H1 (cell line): Measurements from ENCODE around the gene OPCML. TPM values are rescaled to one million over a fixed set of nuclear protein-coding genes. Genes with fewer than 3 reads are reported as not detected.

ENCODE experiments used
- CTCF ChIA-PET: fragments of 300-600 bp; sonication (Branson Sonifier 250); formaldehyde crosslinking; loops from one replicate; lab custom pipeline; 2021; ENCODE audit not compliant: partially characterized antibody; lab: Charles Lee
- POLR2A ChIA-PET: fragments of 300-600 bp; sonication (Branson Sonifier 250); formaldehyde crosslinking; loops from one replicate; lab custom pipeline; 2021; ENCODE audit warnings: inconsistent platforms; ENCODE audit not compliant: partially characterized antibody; lab: Charles Lee
- DNase-seq, 2 experiments: peaks; one replicate each; pipeline versions ENCODE4 v3.0.0 to v3.0.0-alpha.2; 2010 to 2022; ENCODE audit warnings: low spot score in 2 of 2, low read depth in 1 of 2, mixed read lengths in 1 of 2
- FAIRE-seq: peaks from 2 replicates; lab custom pipeline; 2011; peaks lifted over from hg19 to GRCh38; lab: Jason Lieb, UNC
- H2AFZ ChIP-seq: 2 replicates; pipeline ENCODE4 v1.8.1; 2012; ENCODE audit warnings: low read length, inconsistent platforms
- H2AK5ac ChIP-seq: 2 replicates; pipeline ENCODE4 v1.6.1; 2013; ENCODE audit warnings: low read depth, low read length
- H2BK120ac ChIP-seq: replicated peaks from 2 replicates; pipeline ENCODE3; 2013; ENCODE audit warnings: low read depth, low read length, inconsistent platforms
- H2BK12ac ChIP-seq: 2 replicates; pipeline ENCODE4 v1.6.1; 2013; ENCODE audit warnings: low read depth, low read length
- H2BK15ac ChIP-seq: 2 replicates; pipeline ENCODE4 v1.6.1; 2013; ENCODE audit warnings: low read length
- H2BK20ac ChIP-seq: 2 replicates; pipeline ENCODE4 v1.6.1; 2013; ENCODE audit warnings: low read length
- H2BK5ac ChIP-seq: 2 replicates; pipeline ENCODE4 v1.6.1; 2013; ENCODE audit warnings: low read depth, low read length
- H3K14ac ChIP-seq: 2 replicates; pipeline ENCODE4 v1.6.1; 2013; ENCODE audit warnings: inconsistent platforms; ENCODE audit not compliant: insufficient read length
- H3K18ac ChIP-seq: 2 replicates; pipeline ENCODE4 v1.6.1; 2013; ENCODE audit warnings: low read length; ENCODE audit errors: extremely low read depth
- H3K23ac ChIP-seq: 2 replicates; pipeline ENCODE4 v1.6.1; 2013; ENCODE audit warnings: inconsistent platforms; ENCODE audit not compliant: insufficient read length
- H3K23me2 ChIP-seq: 2 replicates; pipeline ENCODE4 v1.6.1; 2013; ENCODE audit warnings: low read depth, low read length
- H3K27ac ChIP-seq: 2 replicates; pipeline ENCODE4 v1.6.1; 2011; ENCODE audit warnings: low read depth, low read length, inconsistent platforms
- H3K27me3 ChIP-seq, 4 experiments: replicated peaks in 1 of 4; 1 replicate in 1 of 4; 2 replicates in 3 of 4; pipeline versions ENCODE4 v1.6.1 to v1.8.1; 2011 to 2013; ENCODE audit warnings: low read length in 3 of 4, mild to moderate bottlenecking in 3 of 4, inconsistent platforms in 2 of 4, mixed read lengths in 2 of 4, moderate library complexity in 1 of 4; ENCODE audit not compliant: control insufficient read depth in 3 of 4, insufficient read depth in 3 of 4; ENCODE audit errors: extremely low read depth in 1 of 4
- H3K36me3 ChIP-seq, 4 experiments: 2 replicates each; pipeline versions ENCODE4 v1.6.1 to v1.8.1; 2011 to 2013; ENCODE audit warnings: mild to moderate bottlenecking in 4 of 4, low read length in 3 of 4, moderate library complexity in 2 of 4, control low read depth in 1 of 4, inconsistent platforms in 1 of 4; ENCODE audit not compliant: insufficient read depth in 4 of 4, control insufficient read depth in 2 of 4
- H3K4ac ChIP-seq: replicated peaks from 2 replicates; pipeline ENCODE3; 2013; ENCODE audit warnings: low read length, low read depth, mixed read lengths, inconsistent platforms; ENCODE audit not compliant: insufficient read length
- H3K4me1 ChIP-seq, 4 experiments: replicated peaks in 1 of 4; 1 replicate in 1 of 4; 2 replicates in 3 of 4; pipeline versions ENCODE4 v1.6.1 to v1.8.1; 2011 to 2013; ENCODE audit warnings: low read length in 3 of 4, inconsistent platforms in 2 of 4, mixed read lengths in 1 of 4; ENCODE audit not compliant: insufficient read depth in 4 of 4, control insufficient read depth in 3 of 4
- H3K4me2 ChIP-seq, 2 experiments: 2 replicates each; pipeline versions ENCODE4 v1.6.1 to v1.8.1; 2011 to 2013; ENCODE audit warnings: low read depth in 2 of 2, low read length in 2 of 2, control low read depth in 1 of 2, inconsistent platforms in 1 of 2, mild to moderate bottlenecking in 1 of 2; ENCODE audit not compliant: insufficient read depth in 1 of 2
- H3K4me3 ChIP-seq, 4 experiments: fragments of 200-600, 300-600 bp in 1 of 4; sonication (generic), shearing (Covaris generic), sonication (Bioruptor Twin) in 1 of 4; 2 replicates each; pipeline versions ENCODE4 v1.5.1 to v1.8.1; 2011 to 2016; ENCODE audit warnings: low read length in 4 of 4, low read depth in 3 of 4, control low read depth in 2 of 4, inconsistent platforms in 2 of 4, mild to moderate bottlenecking in 2 of 4, mixed read lengths in 1 of 4, moderate library complexity in 1 of 4; ENCODE audit not compliant: insufficient read depth in 2 of 4; ENCODE audit errors: extremely low read depth in 1 of 4
- H3K56ac ChIP-seq: replicated peaks from 2 replicates; pipeline ENCODE3; 2013; ENCODE audit warnings: low read depth, mild to moderate bottlenecking, mixed read lengths, low read length, inconsistent platforms; ENCODE audit not compliant: insufficient read length
- H3K79me1 ChIP-seq: 2 replicates; pipeline ENCODE4 v1.6.1; 2013; ENCODE audit warnings: low read depth, low read length, control low read depth
- H3K79me2 ChIP-seq, 2 experiments: 2 replicates each; pipeline versions ENCODE4 v1.6.1 to v1.8.1; 2012 to 2013; ENCODE audit warnings: low read length in 2 of 2, mild to moderate bottlenecking in 2 of 2, inconsistent platforms in 1 of 2; ENCODE audit not compliant: insufficient read depth in 2 of 2, control insufficient read depth in 1 of 2
- H3K9ac ChIP-seq, 4 experiments: replicated peaks in 1 of 4; 1 replicate in 1 of 4; 2 replicates in 3 of 4; pipeline versions ENCODE4 v1.6.1 to v1.8.1; 2011 to 2013; ENCODE audit warnings: low read depth in 3 of 4, low read length in 3 of 4, control low read depth in 2 of 4, mild to moderate bottlenecking in 2 of 4, moderate library complexity in 2 of 4, inconsistent platforms in 1 of 4; ENCODE audit errors: extremely low read depth in 1 of 4
- H3K9me3 ChIP-seq, 2 experiments: 2 replicates each; pipeline versions ENCODE4 v1.6.1 to v1.8.1; 2012 to 2013; ENCODE audit warnings: mild to moderate bottlenecking in 2 of 2, moderate library complexity in 2 of 2, control low read depth in 1 of 2, inconsistent platforms in 1 of 2, low read depth in 1 of 2, low read length in 1 of 2, mixed read lengths in 1 of 2; ENCODE audit not compliant: insufficient read depth in 2 of 2
- H4K20me1 ChIP-seq, 2 experiments: replicated peaks in 1 of 2; 2 replicates each; pipeline versions ENCODE3 to v1.8.1; 2011 to 2013; ENCODE audit warnings: inconsistent platforms in 2 of 2, low read length in 2 of 2, mild to moderate bottlenecking in 1 of 2; ENCODE audit not compliant: insufficient read depth in 2 of 2, control insufficient read depth in 1 of 2
- H4K5ac ChIP-seq: 2 replicates; pipeline ENCODE4 v1.6.1; 2013; ENCODE audit warnings: low read length, low read depth, mixed read lengths, inconsistent platforms; ENCODE audit not compliant: insufficient read length
- H4K8ac ChIP-seq: 2 replicates; pipeline ENCODE4 v1.8.0; 2013; ENCODE audit warnings: mild to moderate bottlenecking, moderate library complexity, low read length, inconsistent platforms; ENCODE audit not compliant: insufficient read depth; ENCODE audit errors: extremely low read depth
- H4K91ac ChIP-seq: replicated peaks from 2 replicates; pipeline ENCODE3; 2013; ENCODE audit warnings: low read length, mixed read lengths, inconsistent platforms; ENCODE audit not compliant: insufficient read length
- FOSL1 ChIP-seq: IDR thresholded peaks from 2 replicates; pipeline ENCODE4 v1.6.1; 2011; ENCODE audit warnings: mild to moderate bottlenecking, low read depth, low read length, moderate library complexity; ENCODE audit not compliant: insufficient read depth
- JUN ChIP-seq: IDR thresholded peaks from 2 replicates; pipeline ENCODE4 v1.6.1; 2011; ENCODE audit warnings: low read depth, mild to moderate bottlenecking, improper control_type of control experiment, low read length
- MAX ChIP-seq: IDR thresholded peaks from 2 replicates; pipeline ENCODE4 v1.6.1; 2012; ENCODE audit warnings: inconsistent platforms
- NRF1 ChIP-seq: IDR thresholded peaks from 2 replicates; pipeline ENCODE4 v1.6.1; 2011; ENCODE audit warnings: mild to moderate bottlenecking, low read depth, low read length, improper control_type of control experiment
- POU5F1 ChIP-seq: IDR thresholded peaks from 2 replicates; pipeline ENCODE4 v1.6.1; 2011; ENCODE audit warnings: low read depth, mild to moderate bottlenecking, low read length, moderate library complexity
- SRF ChIP-seq: IDR thresholded peaks from 2 replicates; pipeline ENCODE4 v1.6.1; 2011; ENCODE audit warnings: mild to moderate bottlenecking, low read depth, low read length, moderate library complexity
- WGBS, 2 experiments: shearing (Covaris generic) in 1 of 2; methylation state at CpG; one replicate each; pipeline versions ENCODE4 v1.1.6 to v1.1.7; 2013 to 2015; ENCODE audit warnings: low lambda C conversion rate in 2 of 2, mixed read lengths in 2 of 2, inconsistent platforms in 1 of 2, low coverage in 1 of 2, missing lambda C conversion rate in 1 of 2; ENCODE audit not compliant: insufficient replicate concordance in 2 of 2, insufficient coverage in 1 of 2, insufficient read length in 1 of 2; ENCODE audit errors: extremely low coverage in 1 of 2, missing lambda C conversion rate in 1 of 2; 5-methylcytosine and 5-hydroxymethylcytosine counted together
- polyA plus RNA-seq, 7 experiments: library from polyadenylated mRNA; depleted of rRNA in 3 of 7; stranded (reverse) in 5 of 7; unstranded in 2 of 7; fragments of >200 nt in 5 of 7; fragments of 200-250 nt in 2 of 7; gene quantifications; 1 replicate in 5 of 7; 2 replicates in 1 of 7; 4 replicates in 1 of 7; pipeline versions ENCODE4 v1.2.1 to v1.2.3, GENCODE V29; 2011 to 2013; ENCODE audit warnings: missing spikeins in 2 of 7, mixed read lengths in 2 of 7
- total RNA-seq: library from RNA; stranded (reverse); fragmentation: NEBNext Ultra II Directional; extraction: Animal tissue kit (Norgen Biotek cat#: 25700); gene quantifications from 2 replicates; pipeline ENCODE4 v1.2.1, GENCODE V29; 2021

The OPCML gene
- total and polyA plus RNA-seq, 2 of the 8 experiments (the other 6 are each of a cell fraction or from before 2014, with no cell fraction given) = 2.3 to 3.1 TPM

DNA sequence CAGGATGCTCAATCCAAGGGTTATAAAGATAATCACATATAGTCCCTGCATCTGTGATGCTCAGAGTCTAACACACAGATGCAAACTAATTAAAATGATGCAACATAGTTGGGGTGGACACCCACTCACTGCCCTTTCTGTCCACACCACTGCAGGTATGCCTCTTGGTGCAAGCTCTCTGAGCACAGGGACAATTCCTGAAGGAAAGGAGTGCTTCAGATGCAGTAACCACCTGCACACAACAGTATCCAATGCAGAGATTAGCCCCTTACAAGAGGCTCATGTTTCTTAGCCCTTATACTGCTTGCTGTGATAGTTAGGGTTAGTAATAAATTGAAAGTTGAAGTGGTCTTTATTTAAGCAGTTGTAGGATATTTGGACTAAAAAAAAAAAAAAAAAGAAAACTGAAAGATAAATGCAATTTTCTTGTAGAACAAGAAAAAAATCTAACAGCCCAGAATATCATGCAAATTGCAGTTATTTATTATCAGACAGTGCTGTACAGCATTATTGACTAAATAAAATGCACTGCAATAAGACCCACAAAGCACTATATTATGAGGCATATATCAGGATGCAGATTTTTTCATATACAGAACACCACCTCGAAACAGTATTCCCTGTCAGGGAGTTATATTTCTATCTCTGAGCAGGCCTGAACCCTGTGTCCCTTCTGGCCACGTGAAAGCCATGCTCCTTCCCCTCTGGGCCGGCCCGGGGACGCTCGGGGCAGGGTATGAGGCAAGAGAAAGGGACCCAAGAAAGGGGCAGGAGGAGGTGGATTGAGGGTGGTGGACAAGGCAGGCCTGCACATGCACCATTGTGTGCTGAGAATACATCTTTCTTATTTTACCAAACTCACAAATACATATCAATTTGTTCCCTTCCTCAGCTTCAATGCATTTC is 260.2 kb downstream of the OPCML start:
- Histone ChIP-seq H4K5ac (no peak overlapping the region), H4K8ac (no peak overlapping the region), H3K79me2 (no peaks in the 10 kb centered on the region), H3K9ac (no peak overlapping the region), H3K56ac (no peak overlapping the region), H3K23me2 (no peaks in the 10 kb centered on the region), H3K18ac (no peak overlapping the region), H2BK12ac (no peak overlapping the region), H3K79me1 (no peaks in the 10 kb centered on the region), H2AFZ (no peak overlapping the region), H2BK5ac (no peak overlapping the region), H3K27ac (no peak overlapping the region), H2BK20ac (no peak overlapping the region), H3K23ac (no peak overlapping the region), H4K20me1 (no peaks in the 10 kb centered on the region), H3K14ac (no peak overlapping the region), H3K4ac (no peak overlapping the region), H3K27me3 (peaks cover 0 to 1% (median 0%) of the 10 kb centered on the region in 4 experiments; a peak in 1 of 7 replicates), H2BK15ac (no peak overlapping the region), H3K4me2 (no peak overlapping the region), H2AK5ac (no peak overlapping the region), H3K4me1 (no peaks in the 10 kb centered on the region), H3K36me3 (no peaks in the 10 kb centered on the region; a peak in 1 of 8 replicates), H4K91ac (no peak overlapping the region), H2BK120ac (no peak overlapping the region), H3K4me3 (no peak overlapping the region), H3K9me3 (no peaks in the 10 kb centered on the region)
- TF ChIP-seq FOSL1 = no peak
- TF ChIP-seq MAX = no peak
- no peak for TF ChIP-seq JUN
- TF ChIP-seq SRF = no peak
- no peak for TF ChIP-seq POU5F1
- no peak for TF ChIP-seq NRF1
- ChIA-PET POLR2A (no interaction called here), CTCF (interaction anchor here (1.0 kb wide), 1 partner anchor 49 kb away, joined by 4 read pairs; no protein-coding TSS in a partner anchor)
- no peak for FAIRE-seq
- WGBS, 2 experiments = 84% methylated on average over 6 of the region's 6 CpGs; no CpG with 5 or more reads in 1 of the 2 experiments
- no peak for DNase-seq
